22Rv1 (cell line): Measurements from ENCODE around the gene ANKRD23.
"Not testable (repeated sequence)": the region's sequence is repeated elsewhere in the genome, so short reads cannot be mapped to it uniquely, and the experiment has no call there.

ENCODE experiments used
- H3K27ac ChIP-seq: fragments of 450-650 bp; 2 replicates; pipeline ENCODE4 v1.5.1; 2017
- CTCF ChIP-seq: fragments of 450-650 bp; IDR thresholded peaks from 2 replicates; pipeline ENCODE4 v1.5.1; 2017; ENCODE audit warnings: mild to moderate bottlenecking
- ZFX ChIP-seq: fragments of 450-650 bp; IDR thresholded peaks from 2 replicates; pipeline ENCODE4 v1.6.1; 2017; ENCODE audit warnings: antibody characterized with exemption, borderline replicate concordance

The ANKRD23 gene

GRCh38 chr2:96797066-96797625 is 46.7 kb downstream of the ANKRD23 start:
- TF ChIP-seq ZFX = no peak
- no peak for TF ChIP-seq CTCF
- no peak overlapping the region for H3K27ac ChIP-seq

- not testable (repeated sequence) for H3K27ac ChIP-seq
Observed at GRCh38 chr2:96796497-96796896, 47.3 kb downstream of the ANKRD23 start.

GRCh38 chr2:96795076-96795475 is 48.7 kb downstream of the ANKRD23 start:
- TF ChIP-seq CTCF = no peak
- no peak for TF ChIP-seq ZFX
- no peak overlapping the region for H3K27ac ChIP-seq

- TF ChIP-seq ZFX = no peak
- no peak for TF ChIP-seq CTCF
- H3K27ac ChIP-seq = no peak overlapping the region
Observed at GRCh38 chr2:96792772-96793749, 50.8 kb downstream of the ANKRD23 start.

GRCh38 chr2:96789245-96789617 is 54.6 kb downstream of the ANKRD23 start:
- TF ChIP-seq CTCF (no peak), ZFX (no peak)
- H3K27ac ChIP-seq = peak overlapping the region; percentile 69

- TF ChIP-seq ZFX (no peak), CTCF (no peak)
- H3K27ac ChIP-seq = peak overlapping the region; percentile 69
Observed at GRCh38 chr2:96788442-96789244, 55.2 kb downstream of the ANKRD23 start.
